Adipocyte (in vitro differentiated cells): ENCODE data around the gene OR52H1.

ENCODE experiments used
- DNase-seq: peaks from one replicate; pipeline ENCODE4 v3.0.0-alpha.2; 2015; ENCODE audit warnings: low read depth
- H3K27me3 ChIP-seq: replicated peaks from 2 replicates; pipeline ENCODE4 v1.7.0; 2013; ENCODE audit warnings: mild to moderate bottlenecking, low read length, moderate library complexity; ENCODE audit not compliant: control insufficient read depth, insufficient read depth
- H3K36me3 ChIP-seq: 2 replicates; pipeline ENCODE4 v1.7.0; 2013; ENCODE audit warnings: low read length, mild to moderate bottlenecking, moderate library complexity; ENCODE audit not compliant: control insufficient read depth, insufficient read depth, severe bottlenecking
- H3K4me1 ChIP-seq: 2 replicates; pipeline ENCODE4 v1.7.0; 2013; ENCODE audit warnings: mild to moderate bottlenecking, low read length, moderate library complexity; ENCODE audit not compliant: control insufficient read depth, insufficient read depth
- H3K4me3 ChIP-seq: 2 replicates; pipeline ENCODE4 v1.7.0; 2013; ENCODE audit warnings: mild to moderate bottlenecking, low read length, moderate library complexity
- H3K9ac ChIP-seq: 2 replicates; pipeline ENCODE4 v1.7.0; 2013; ENCODE audit warnings: mild to moderate bottlenecking, low read length, moderate library complexity
- H3K9me3 ChIP-seq: 2 replicates; pipeline ENCODE4 v1.7.0; 2013; ENCODE audit warnings: mild to moderate bottlenecking, low read length, moderate library complexity; ENCODE audit not compliant: control insufficient read depth

Gene OR52H1

GRCh38 chr11:5507177-5507932, 41.0 kb downstream of the OR52H1 start:
- H3K9ac ChIP-seq = no peak overlapping the region
- no peaks in the 10 kb centered on the region for H3K9me3 ChIP-seq
- no peaks in the 10 kb centered on the region for H3K36me3 ChIP-seq
- H3K4me3 ChIP-seq = no peak overlapping the region
- DNase-seq = no peak
- peaks cover 5% of the 10 kb centered on the region for H3K27me3 ChIP-seq
- no peaks in the 10 kb centered on the region for H3K4me1 ChIP-seq

- no peak overlapping the region for H3K4me3 ChIP-seq
These were observed 42.8 kb downstream of the OR52H1 start for GRCh38 chr11:5505363-5506048.

DNA sequence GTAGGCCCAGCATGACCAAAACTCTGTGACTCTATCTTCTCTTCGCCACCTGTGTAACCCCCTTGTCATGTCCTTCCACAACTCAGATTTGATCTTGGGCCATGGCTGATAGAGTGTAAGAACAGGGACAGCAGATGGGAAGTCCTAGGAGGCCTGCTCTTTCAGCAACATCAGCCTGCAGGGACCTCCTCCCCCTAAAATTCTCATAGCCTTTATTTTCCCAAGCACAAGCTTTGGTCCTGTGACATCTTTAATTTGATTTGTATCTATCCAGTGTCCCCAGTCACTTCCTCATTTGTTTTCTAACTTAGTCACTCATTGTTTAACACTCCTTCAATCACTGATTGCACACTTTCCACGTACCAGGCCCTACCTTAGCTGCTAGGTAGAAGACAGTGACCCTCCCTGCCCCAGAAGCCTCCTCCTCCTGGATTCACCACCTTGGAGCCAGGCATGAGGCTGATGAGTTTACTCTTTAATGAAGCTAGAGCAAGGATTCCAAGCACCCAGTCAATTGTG, 43.9 kb downstream of the OR52H1 start:
- no peak for DNase-seq
- peaks cover 5% of the 10 kb centered on the region for H3K27me3 ChIP-seq
- H3K4me3 ChIP-seq = no peak overlapping the region
- no peaks in the 10 kb centered on the region for H3K9me3 ChIP-seq
- no peaks in the 10 kb centered on the region for H3K36me3 ChIP-seq
- H3K4me1 ChIP-seq = no peaks in the 10 kb centered on the region
- H3K9ac ChIP-seq = no peak overlapping the region

More at GRCh38 chr11:5505363-5506048, 42.8 kb downstream of the OR52H1 start:
- no peak overlapping the region for H3K9ac ChIP-seq
- H3K27me3 ChIP-seq = peaks cover 5% of the 10 kb centered on the region
- H3K36me3 ChIP-seq = no peaks in the 10 kb centered on the region
- DNase-seq = no peak
- H3K9me3 ChIP-seq = no peaks in the 10 kb centered on the region
- no peaks in the 10 kb centered on the region for H3K4me1 ChIP-seq

DNA sequence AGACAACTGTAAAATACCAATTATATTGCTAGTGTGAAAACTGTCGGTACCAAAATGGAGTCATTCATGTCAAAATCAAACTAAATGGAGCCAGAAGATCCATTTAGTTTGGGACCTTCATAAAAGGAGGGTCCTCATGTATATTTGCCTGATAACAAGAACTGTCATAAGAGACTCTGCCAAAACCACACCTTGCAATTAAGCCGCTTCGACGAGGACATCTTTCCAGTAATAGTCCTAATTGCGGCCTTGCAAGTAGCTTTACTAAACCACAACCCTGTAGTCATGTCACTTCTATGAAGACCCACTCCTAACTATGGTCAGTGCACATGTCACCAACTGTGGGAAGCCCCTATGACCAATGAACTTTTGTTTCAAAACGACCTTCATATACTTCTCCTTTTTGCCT, 47.9 kb downstream of the OR52H1 start:
- Histone ChIP-seq H3K27me3 (no peaks in the 10 kb centered on the region), H3K9me3 (no peaks in the 10 kb centered on the region), H3K9ac (no peak overlapping the region), H3K36me3 (no peaks in the 10 kb centered on the region), H3K4me1 (no peaks in the 10 kb centered on the region), H3K4me3 (no peak overlapping the region)
- no peak for DNase-seq

- Histone ChIP-seq H3K27me3 (no peaks in the 10 kb centered on the region), H3K4me3 (no peak overlapping the region), H3K36me3 (no peaks in the 10 kb centered on the region), H3K9me3 (no peaks in the 10 kb centered on the region), H3K4me1 (no peaks in the 10 kb centered on the region), H3K9ac (no peak overlapping the region)
- DNase-seq = no peak
These were observed 48.7 kb downstream of the OR52H1 start for GRCh38 chr11:5499671-5500070.
